Thyroid gland (tissue), 4 donors: Measurements from ENCODE around the gene DOK6.

Experiments used
- POLR2A ChIP-seq, 2 donors: fragments of 450-650 bp; IDR thresholded peaks; one replicate each; pipeline ENCODE4 v1.6.1; 2017; ENCODE audit warnings: antibody characterized with exemption in 2 of 2, mild to moderate bottlenecking in 2 of 2, moderate library complexity in 1 of 2
- TF ChIP-seq, protein P1 (sequence below), 6 experiments: fragments of 200-600 bp in 3 of 6; fragments of 450-650 bp in 3 of 6; sonication (generic) in 3 of 6; IDR thresholded peaks; one replicate each; pipeline ENCODE4 v1.5.1; 2016 to 2019; ENCODE audit warnings: antibody characterized with exemption in 6 of 6, mild to moderate bottlenecking in 2 of 6, inconsistent platforms in 1 of 6, moderate library complexity in 1 of 6

DNA sequence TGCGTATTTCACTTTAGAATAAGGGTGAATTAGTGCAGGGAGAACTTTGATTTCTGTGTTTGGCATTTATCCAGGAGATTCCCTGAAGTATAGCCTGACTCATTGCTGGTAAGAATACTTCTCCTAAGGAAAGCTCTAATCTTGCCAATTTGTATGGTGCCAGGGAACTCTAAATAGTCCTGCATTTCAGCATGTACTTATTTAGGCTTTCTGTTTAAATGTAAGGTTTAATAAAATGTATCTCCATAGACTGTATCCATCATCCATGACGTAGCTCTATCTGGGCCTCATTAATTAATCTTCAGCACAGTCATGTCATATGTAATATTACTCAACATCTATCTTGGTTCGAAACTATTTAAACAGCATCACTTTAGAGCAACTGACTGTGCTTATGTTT, 127.7 kb downstream of the DOK6 start:
- TF ChIP-seq, protein P1, sequence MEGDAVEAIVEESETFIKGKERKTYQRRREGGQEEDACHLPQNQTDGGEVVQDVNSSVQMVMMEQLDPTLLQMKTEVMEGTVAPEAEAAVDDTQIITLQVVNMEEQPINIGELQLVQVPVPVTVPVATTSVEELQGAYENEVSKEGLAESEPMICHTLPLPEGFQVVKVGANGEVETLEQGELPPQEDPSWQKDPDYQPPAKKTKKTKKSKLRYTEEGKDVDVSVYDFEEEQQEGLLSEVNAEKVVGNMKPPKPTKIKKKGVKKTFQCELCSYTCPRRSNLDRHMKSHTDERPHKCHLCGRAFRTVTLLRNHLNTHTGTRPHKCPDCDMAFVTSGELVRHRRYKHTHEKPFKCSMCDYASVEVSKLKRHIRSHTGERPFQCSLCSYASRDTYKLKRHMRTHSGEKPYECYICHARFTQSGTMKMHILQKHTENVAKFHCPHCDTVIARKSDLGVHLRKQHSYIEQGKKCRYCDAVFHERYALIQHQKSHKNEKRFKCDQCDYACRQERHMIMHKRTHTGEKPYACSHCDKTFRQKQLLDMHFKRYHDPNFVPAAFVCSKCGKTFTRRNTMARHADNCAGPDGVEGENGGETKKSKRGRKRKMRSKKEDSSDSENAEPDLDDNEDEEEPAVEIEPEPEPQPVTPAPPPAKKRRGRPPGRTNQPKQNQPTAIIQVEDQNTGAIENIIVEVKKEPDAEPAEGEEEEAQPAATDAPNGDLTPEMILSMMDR (IDR thresholded peaks at IDR 0.05) = no peak
- TF ChIP-seq POLR2A (IDR thresholded peaks at IDR 0.05) = no peak
